Mucosa of rectum (tissue), 2 donors: ENCODE results near the gene FAM131A.
A peak's percentile ranks its signal among the peaks of the same experiment; 100 is the strongest.

Experiments used
- H3K27ac ChIP-seq, 2 donors: one replicate each; pipeline ENCODE4 v1.7.0; 2013; ENCODE audit warnings: inconsistent platforms in 2 of 2, low read depth in 2 of 2, low read length in 2 of 2
- H3K27me3 ChIP-seq, 2 donors: one replicate each; pipeline ENCODE4 v1.7.0; 2013; ENCODE audit warnings: low read length in 2 of 2; ENCODE audit not compliant: control insufficient read depth in 2 of 2, insufficient read depth in 2 of 2
- H3K36me3 ChIP-seq, 2 donors: one replicate each; pipeline ENCODE4 v1.7.0; 2013; ENCODE audit warnings: low read length in 2 of 2; ENCODE audit not compliant: control insufficient read depth in 2 of 2, insufficient read depth in 2 of 2
- H3K4me1 ChIP-seq, 2 donors: one replicate each; pipeline ENCODE4 v1.7.0; 2013; ENCODE audit warnings: low read length in 2 of 2, mild to moderate bottlenecking in 1 of 2; ENCODE audit not compliant: control insufficient read depth in 2 of 2, insufficient read depth in 2 of 2
- H3K4me3 ChIP-seq, 2 donors: one replicate each; pipeline ENCODE4 v1.7.0; 2013; ENCODE audit warnings: low read length in 2 of 2
- H3K9ac ChIP-seq, 2 donors: one replicate each; pipeline ENCODE4 v1.7.0; 2013; ENCODE audit warnings: low read length in 2 of 2, low read depth in 1 of 2, mild to moderate bottlenecking in 1 of 2
- H3K9me3 ChIP-seq, 2 donors: one replicate each; pipeline ENCODE4 v1.7.0; 2013; ENCODE audit warnings: low read length in 2 of 2; ENCODE audit not compliant: control insufficient read depth in 2 of 2
- donor health status: healthy.
- donor health status: Normal muscosa, but diverticular disease.

Gene FAM131A

DNA sequence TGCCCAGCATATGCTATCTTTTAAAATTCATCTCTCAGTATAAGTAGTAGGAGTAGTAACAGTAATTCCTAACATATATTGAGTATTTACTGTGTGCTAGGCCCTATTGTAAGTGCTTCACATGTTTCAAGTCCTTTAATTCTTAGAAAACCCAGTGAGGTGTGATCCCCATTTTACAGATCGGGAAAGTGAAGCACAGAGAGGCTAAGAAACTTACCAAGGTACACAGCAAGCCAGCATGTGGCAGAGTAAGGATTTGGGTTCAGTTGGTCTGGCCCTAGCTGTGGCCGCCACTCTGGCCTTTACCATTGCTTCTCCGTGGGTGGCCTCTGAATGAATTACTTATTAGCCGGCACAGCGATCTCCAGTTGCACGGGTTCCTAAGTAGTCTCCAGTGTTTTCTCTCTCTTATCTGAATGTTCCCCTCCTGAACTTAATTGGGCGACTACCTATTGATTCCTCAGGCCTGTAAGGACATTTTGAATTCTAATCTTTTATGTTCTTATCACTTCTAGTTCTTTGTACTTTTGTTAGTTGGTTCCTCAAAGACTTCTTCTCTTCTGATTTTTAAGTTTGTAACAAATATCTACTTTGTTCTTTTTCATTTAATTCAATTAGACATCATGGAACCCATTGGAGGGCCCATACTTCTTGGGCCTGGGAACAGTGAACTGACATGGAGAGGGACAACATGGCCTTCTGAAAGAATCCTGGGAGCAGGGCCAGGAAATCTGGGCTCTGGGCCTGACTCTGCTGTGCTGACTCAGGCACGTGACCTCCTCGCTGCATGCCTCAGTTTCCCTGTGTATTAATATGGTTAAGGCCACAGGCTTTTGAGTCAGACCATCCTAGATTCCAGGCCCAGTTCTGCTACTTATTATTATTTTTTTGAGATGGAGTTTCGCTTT lies 12.4 kb downstream of the FAM131A start:
- H3K9me3 ChIP-seq, result no peaks in the 10 kb centered on the region
- no peak overlapping the region for H3K4me3 ChIP-seq
- H3K9ac ChIP-seq, result no peak overlapping the region
- H3K4me1 ChIP-seq, result peaks cover 32 to 47% of the 10 kb centered on the region in 2 donors
- peaks cover 10 to 17% of the 10 kb centered on the region in 2 donors for H3K36me3 ChIP-seq
- H3K27ac ChIP-seq, result no peak overlapping the region
- H3K27me3 ChIP-seq, result no peaks in the 10 kb centered on the region

DNA sequence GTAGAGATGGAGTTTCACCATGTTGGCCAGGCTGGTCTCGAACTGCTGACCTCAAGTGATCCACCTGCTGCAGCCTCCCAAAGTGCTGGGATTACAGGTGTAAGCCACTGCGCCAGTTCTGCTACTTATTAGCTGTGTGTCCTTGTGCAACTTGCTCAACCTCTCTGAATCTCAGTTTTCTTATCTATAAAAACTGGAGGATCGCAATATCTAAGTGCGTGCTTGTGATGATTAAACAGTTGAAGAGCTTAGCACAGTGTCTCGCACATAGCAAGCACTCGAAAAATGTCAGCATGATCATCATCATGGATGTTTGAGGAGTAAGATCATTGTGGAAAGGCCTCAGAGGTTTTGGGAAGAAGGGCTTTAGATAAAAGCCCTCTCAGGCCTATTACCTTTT lies 13.2 kb downstream of the FAM131A start:
- Histone ChIP-seq H3K36me3 (peaks cover 16 to 22% of the 10 kb centered on the region in 2 donors), H3K27ac (no peak overlapping the region), H3K4me1 (peaks cover 28 to 43% of the 10 kb centered on the region in 2 donors), H3K9me3 (no peaks in the 10 kb centered on the region), H3K27me3 (no peaks in the 10 kb centered on the region), H3K4me3 (no peak overlapping the region), H3K9ac (no peak overlapping the region)

DNA sequence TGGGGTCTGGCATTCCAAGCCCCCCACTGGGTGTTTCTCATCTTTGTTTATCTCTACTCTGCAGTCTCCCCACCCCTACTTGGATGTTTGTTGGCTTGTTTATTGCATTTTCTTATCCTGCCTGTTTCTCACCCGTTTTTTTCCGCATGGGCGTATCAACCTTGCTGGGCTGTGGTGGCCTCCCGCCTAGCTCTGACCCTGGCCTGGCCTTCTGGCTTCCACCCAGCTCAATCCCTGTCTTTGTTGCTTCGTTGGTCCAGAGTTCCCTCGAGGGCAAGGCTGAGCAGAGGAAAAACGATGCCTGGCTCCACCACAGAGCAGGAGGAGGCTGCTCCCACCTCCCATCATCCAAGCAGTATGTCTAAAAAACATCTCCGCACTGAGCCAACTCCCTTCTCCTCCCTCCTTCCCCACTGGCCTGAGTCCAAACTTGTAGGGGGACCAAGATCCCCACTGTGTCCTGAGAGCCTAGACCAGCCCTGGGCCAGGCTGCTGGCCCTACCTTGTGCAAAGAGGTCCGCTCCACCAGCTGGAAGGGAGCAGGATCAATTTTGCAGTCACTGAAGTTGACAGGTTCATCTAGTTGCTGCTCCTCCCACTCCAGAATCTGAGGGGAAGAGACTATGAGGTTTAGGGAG lies 14.2 kb downstream of the FAM131A start:
- Histone ChIP-seq H3K27me3 (no peaks in the 10 kb centered on the region), H3K4me1 (peaks cover 26 to 34% of the 10 kb centered on the region in 2 donors), H3K36me3 (peaks cover 21 to 22% of the 10 kb centered on the region in 2 donors), H3K9ac (peak overlapping the region; percentile 67 to 68), H3K9me3 (no peaks in the 10 kb centered on the region), H3K27ac (peak overlapping the region; percentile 89 to 92), H3K4me3 (peak overlapping the region in 1 of 2 donors; percentile 28)

DNA sequence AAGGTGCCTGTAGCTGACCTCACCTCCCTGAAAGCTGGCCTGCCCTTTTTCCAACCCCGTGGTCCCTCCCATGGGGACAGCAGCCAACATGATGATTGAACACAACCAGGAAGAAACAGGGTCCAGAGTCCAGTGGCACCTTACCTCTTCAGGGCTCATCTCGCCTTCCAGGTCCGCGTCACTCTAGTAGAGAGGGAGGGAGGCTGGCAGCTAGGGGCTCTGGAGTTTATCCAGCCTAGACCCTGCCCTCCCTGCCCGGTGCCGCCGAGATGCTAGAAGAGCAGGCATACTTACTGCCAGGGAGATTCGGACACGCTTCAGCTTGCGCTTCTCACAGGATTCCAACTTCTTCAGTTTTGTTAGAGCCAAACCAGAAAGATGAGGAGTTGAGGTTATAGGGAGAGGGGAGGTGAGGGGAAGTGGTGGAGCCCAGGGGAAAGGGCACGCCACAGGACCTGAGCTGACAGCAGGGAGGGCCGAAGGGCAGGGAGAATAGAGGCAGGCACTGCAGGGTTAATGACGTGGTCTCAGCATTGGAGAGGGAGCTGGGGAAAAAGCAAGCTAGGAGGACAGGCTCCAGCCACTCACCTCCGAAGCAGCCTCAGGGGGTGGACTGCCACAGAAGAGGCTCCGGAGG lies 14.9 kb downstream of the FAM131A start:
- no peaks in the 10 kb centered on the region for H3K27me3 ChIP-seq
- H3K9ac ChIP-seq, result peak overlapping the region; percentile 67 to 68
- peaks cover 24% of the 10 kb centered on the region in 2 donors for H3K36me3 ChIP-seq
- H3K4me3 ChIP-seq, result peak overlapping the region; percentile 14 to 45
- H3K4me1 ChIP-seq, result peaks cover 26 to 31% of the 10 kb centered on the region in 2 donors
- H3K27ac ChIP-seq, result peak overlapping the region; percentile 89 to 92
- no peaks in the 10 kb centered on the region for H3K9me3 ChIP-seq

DNA sequence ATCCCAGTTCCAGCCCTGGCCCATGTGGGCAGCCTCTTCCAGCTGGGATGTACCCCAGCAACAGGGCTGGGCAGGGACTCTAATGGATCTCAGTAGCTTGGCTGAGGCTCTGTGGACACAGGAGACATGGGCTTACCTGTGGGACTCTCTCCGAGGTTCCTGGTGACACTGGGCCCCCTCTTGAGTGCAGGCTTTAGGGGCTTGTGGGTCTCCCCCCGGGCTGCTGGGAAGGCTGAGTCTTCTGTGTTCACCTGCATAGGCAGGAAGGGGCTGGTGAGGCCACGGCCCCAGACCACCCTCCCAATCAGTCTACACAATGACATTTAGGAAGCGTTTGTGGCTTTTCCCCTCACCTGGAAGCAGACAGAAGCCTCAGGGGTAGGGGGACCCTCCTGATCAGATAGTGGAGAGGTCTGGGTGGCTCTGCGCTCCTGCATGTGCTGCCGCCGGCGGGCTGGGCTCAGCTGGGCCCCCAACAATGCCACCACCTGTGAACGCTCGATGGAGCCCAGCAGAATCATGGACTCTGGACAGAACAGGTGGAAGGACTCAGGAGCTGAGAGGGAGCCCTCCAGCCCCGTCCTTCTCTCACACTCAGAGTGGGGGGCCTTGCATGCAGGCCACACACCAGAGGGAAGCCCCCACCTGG lies 15.6 kb downstream of the FAM131A start:
- H3K4me3 ChIP-seq, result no peak overlapping the region
- peaks cover 26 to 32% of the 10 kb centered on the region in 2 donors for H3K36me3 ChIP-seq
- H3K9ac ChIP-seq, result peak overlapping the region; percentile 57 to 67
- H3K9me3 ChIP-seq, result no peaks in the 10 kb centered on the region
- H3K27ac ChIP-seq, result peak overlapping the region; percentile 89 to 92
- peaks cover 26 to 31% of the 10 kb centered on the region in 2 donors for H3K4me1 ChIP-seq
- no peaks in the 10 kb centered on the region for H3K27me3 ChIP-seq

DNA sequence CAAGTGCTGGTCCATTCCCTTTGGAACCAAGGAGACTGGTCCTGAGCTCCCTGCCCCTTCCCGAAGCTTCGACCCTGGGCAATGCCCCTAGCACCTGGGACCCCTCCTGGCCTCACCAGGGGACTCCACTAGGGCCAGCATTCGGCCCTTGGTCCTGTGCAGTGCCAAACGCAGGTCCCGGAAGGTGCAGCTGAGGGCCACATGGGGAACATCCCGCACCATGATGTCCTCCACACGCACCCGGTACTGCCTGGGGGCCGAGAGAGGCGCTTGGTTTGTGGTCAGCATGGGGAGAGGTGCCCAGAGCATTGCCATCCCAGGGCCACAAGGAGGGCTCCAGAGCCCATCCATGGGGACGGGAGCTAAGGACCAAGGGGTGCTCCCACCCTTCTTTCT lies 16.1 kb downstream of the FAM131A start:
- H3K27me3 ChIP-seq, result no peaks in the 10 kb centered on the region
- no peak overlapping the region for H3K4me3 ChIP-seq
- no peak overlapping the region for H3K27ac ChIP-seq
- H3K9me3 ChIP-seq, result no peaks in the 10 kb centered on the region
- peaks cover 31 to 36% of the 10 kb centered on the region in 2 donors for H3K36me3 ChIP-seq
- H3K9ac ChIP-seq, result no peak overlapping the region
- H3K4me1 ChIP-seq, result peaks cover 26 to 31% of the 10 kb centered on the region in 2 donors

DNA sequence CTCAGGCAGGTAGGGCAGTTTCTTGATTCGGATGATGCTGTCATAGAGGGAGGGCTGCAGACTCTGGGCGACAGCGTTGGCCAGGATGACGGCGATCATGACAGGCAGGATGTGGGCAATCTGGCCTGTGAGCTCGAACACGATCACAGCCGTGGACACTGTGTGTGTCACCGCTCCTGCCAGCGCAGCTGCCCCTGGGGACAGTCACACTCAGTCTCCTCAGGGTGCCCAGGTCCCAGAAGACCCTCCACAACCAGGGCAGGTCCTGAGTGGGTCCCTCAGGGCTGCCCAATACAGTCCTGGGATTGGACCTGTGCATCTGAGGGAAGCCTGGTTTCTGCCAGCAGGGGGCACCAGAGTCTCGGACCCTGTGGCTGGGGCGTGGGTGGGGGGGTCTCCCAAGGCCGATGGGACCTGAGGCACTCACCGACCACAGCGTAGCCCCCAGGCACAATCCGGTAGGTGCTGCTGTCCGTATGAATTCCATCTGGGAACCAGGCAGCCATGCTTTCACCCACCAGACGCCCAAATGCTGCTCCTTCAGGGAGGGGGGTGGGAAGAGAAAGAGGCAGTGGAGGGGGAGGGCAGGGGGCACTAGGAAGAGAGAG lies 16.8 kb downstream of the FAM131A start:
- Histone ChIP-seq H3K36me3 (peaks cover 31 to 36% of the 10 kb centered on the region in 2 donors), H3K9me3 (no peaks in the 10 kb centered on the region)

DNA sequence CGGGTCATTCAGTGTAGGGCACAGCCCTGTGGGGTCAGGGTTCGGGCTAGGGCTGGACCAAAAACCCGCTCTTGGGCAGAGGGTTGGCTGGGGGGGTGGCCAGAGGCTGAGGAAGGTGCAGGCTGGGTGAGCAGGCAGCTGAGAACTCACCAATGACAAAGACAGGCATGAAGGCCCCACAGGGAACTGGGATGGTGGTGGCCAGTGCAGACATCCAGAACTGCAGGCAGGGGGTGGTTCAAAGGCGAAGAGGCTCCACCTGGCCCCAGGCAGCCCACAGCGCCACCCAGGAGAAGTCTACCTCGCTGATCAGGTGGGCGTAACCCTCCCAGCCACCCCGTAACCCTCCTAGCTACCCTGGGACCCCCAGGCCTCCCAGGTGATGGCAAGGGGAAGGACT lies 17.4 kb downstream of the FAM131A start:
- Histone ChIP-seq H3K27me3 (no peaks in the 10 kb centered on the region), H3K4me3 (no peak overlapping the region), H3K9ac (no peak overlapping the region), H3K9me3 (no peaks in the 10 kb centered on the region), H3K27ac (no peak overlapping the region), H3K4me1 (peaks cover 26 to 31% of the 10 kb centered on the region in 2 donors), H3K36me3 (peaks cover 31 to 36% of the 10 kb centered on the region in 2 donors)

More for the DNA sequence above, 16.8 kb downstream of the FAM131A start:
- Histone ChIP-seq H3K27me3 (no peaks in the 10 kb centered on the region), H3K9ac (no peak overlapping the region), H3K27ac (no peak overlapping the region), H3K4me3 (no peak overlapping the region), H3K4me1 (peaks cover 26 to 31% of the 10 kb centered on the region in 2 donors)

DNA sequence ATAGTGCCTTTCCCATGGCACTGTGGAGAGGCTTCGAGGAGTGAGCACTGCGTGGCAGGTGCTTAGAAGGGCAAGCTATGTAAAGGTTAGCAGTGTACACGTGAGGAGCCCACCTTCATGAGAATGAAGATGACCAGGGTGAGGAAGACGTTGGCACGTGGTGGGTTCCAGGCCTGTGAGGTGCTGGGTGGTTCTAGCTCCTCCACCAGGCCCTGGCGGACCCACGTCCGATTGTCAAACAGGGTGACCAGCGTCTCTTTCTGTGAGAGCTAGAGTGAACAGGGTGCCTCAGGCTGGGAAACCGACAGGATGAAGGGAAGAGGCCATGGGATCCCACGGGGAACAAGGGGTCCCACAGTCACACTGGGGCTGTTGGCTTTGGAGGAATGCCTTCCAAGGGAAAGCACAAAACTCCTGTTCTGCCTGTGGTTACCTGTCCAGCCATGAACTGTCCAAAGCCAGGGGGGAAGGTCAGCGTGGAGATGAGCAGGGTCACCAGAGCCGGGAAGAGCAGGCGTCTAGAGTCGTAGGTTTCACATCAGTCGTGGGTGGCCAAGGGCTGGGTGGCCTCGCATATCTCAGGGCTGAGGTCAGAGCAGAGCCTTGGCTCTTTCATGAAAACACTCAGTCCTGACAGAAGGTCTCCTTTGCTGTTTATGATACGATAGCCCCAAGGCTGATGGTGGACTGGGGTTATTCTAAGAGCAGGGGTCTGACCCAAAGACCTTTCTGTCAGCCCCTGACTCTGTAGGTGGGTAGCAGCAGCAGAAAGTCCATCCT lies 18.1 kb downstream of the FAM131A start:
- no peak overlapping the region for H3K9ac ChIP-seq
- H3K36me3 ChIP-seq, result peaks cover 31 to 36% of the 10 kb centered on the region in 2 donors

More for the DNA sequence above, 18.1 kb downstream of the FAM131A start:
- H3K4me1 ChIP-seq, result peaks cover 31 to 35% of the 10 kb centered on the region in 2 donors
- H3K4me3 ChIP-seq, result no peak overlapping the region
- H3K9me3 ChIP-seq, result no peaks in the 10 kb centered on the region
- no peak overlapping the region for H3K27ac ChIP-seq
- no peaks in the 10 kb centered on the region for H3K27me3 ChIP-seq
